ENCODE results near the gene TP63.

DNA sequence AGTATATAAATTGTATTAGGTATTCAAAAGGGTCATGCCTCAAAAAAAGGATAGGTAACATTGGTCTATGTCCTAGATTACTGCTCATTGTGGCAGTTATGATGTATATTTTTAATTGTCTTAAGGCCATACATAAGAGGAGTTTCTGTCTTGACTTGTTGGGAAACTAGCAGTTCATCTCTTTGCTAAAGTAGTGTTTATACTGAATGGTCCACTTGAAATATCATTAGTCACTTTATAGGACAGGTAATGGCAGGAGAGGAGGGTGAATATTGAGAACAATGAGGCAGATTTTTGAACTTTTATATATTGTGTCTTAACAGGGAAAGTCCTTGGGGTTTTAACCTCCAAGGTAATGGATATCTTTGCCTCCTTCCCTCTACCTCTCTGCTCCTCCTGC, 58.4 kb downstream of the TP63 start:
- TF ChIP-seq ZNF274 (IDR thresholded peaks at IDR 0.05; ENCODE audit: low read depth, low read length) (no peak), YY1 (IDR thresholded peaks at IDR 0.05; ENCODE audit: insufficient read depth, insufficient read length) (no peak)
